ENCODE measurements around the gene HYLS1. TPM values are rescaled to one million over a fixed set of nuclear protein-coding genes. Genes with fewer than 3 reads are reported as not detected.

The HYLS1 gene
- total and polyA plus RNA-seq, 2 donors (not counting 1 experiment from before 2014, with no cell fraction given) = 6.3 to 6.8 TPM

- TF ChIP-seq CTCF (conservative IDR thresholded peaks at IDR 0.05 in 1 of 2, IDR thresholded peaks at IDR 0.05 in 1 of 2; ENCODE audit: low read depth in 1 of 2, low read length in 2 of 2) (no peak), EZH2 (IDR thresholded peaks at IDR 0.05; ENCODE audit: low read length, missing control alignments) (no peak)
- no peak for DNase-seq (ENCODE audit: low read depth in 2 of 2)
Measured at GRCh38 chr11:125945011-125945796, 57.7 kb downstream of the HYLS1 start.

DNA sequence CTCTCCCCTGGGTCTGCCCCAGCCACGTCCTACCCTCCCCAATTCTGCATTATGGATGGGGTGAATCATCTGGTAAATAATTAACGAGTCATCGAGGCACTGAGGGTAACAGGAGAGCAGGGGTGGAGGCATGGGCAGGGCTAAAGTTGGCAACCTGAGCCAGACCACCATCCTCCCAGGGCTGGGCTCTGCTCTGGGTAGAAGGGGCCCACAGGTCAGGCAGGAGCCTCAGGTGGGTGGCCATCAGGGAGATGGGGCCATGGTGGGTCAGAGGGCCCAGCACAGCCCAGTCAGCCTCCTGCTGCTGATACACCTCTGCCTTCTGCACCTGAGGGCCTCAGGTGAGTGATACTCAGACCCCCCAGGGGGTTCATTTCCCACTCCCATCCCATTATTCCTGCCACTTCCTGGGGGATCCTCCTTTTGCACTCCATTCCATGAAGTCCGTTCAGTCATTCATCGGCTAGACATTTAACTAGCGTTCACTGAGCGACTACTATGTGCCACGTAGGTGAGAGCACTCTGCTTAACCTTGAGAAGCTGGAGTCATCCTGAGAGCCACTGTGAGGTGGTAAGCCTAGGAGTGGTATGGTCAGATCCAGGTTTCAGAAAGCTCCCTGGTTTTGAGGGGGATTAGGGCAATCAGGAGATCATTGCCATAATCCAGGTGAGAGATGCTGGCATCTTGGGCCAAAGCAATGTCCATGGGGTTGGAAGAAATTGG lies 58.5 kb downstream of the HYLS1 start, which contains the start of gene VSIG10L2:
TSS of gene VSIG10L2 (plus strand) at position 248 of the 724 bp plus-strand sequence. CDS start at position 260, 12 bp downstream.
- Histone ChIP-seq H3K9me3 (ENCODE audit: control insufficient read depth, insufficient read depth, low read depth, low read length) (no peaks in the 10 kb centered on the region), H3K4me3 (replicated peaks in 1 of 4; ENCODE audit: control extremely low read depth in 1 of 4, insufficient read depth in 1 of 4, low read depth in 3 of 4, low read length in 4 of 4) (no peak within 1 kb of the TSS), H3K9ac (ENCODE audit: insufficient read depth, low read length) (no peak within 1 kb of the TSS), H3K4me1 (ENCODE audit: control insufficient read depth, extremely low read depth, insufficient read depth, low read length) (no peaks in the 10 kb centered on the region), H3K36me3 (ENCODE audit: control insufficient read depth, insufficient read depth, low read length) (no peaks in the 10 kb centered on the region), H4K20me1 (ENCODE audit: control insufficient read depth, extremely low read depth, insufficient read depth, low read length) (no peaks in the 10 kb centered on the region), H3K27me3 (ENCODE audit: control insufficient read depth, insufficient read depth, low read length) (peaks cover 2% of the 10 kb centered on the region), H3K27ac (ENCODE audit: insufficient read depth, low read length) (no peak within 1 kb of the TSS), H3K79me2 (ENCODE audit: control insufficient read depth, insufficient read depth, low read length) (no peaks in the 10 kb centered on the region), H2AFZ (ENCODE audit: low read length) (no peak within 1 kb of the TSS), H3K4me2 (ENCODE audit: extremely low read depth, insufficient read depth, low read length) (no peak within 1 kb of the TSS)
- no peak for DNase-seq (ENCODE audit: low read depth in 2 of 2)
- no peak for TF ChIP-seq CTCF (conservative IDR thresholded peaks at IDR 0.05 in 1 of 2, IDR thresholded peaks at IDR 0.05 in 1 of 2; ENCODE audit: low read depth in 1 of 2, low read length in 2 of 2)
- no peak for TF ChIP-seq EZH2 (IDR thresholded peaks at IDR 0.05; ENCODE audit: low read length, missing control alignments)

More at GRCh38 chr11:125945011-125945796, 57.7 kb downstream of the HYLS1 start:
- Histone ChIP-seq H3K4me3 (replicated peaks in 1 of 4; ENCODE audit: control extremely low read depth in 1 of 4, insufficient read depth in 1 of 4, low read depth in 3 of 4, low read length in 4 of 4) (no peak overlapping the region), H3K4me2 (ENCODE audit: extremely low read depth, insufficient read depth, low read length) (no peak overlapping the region), H3K27ac (ENCODE audit: insufficient read depth, low read length) (no peak overlapping the region), H3K27me3 (ENCODE audit: control insufficient read depth, insufficient read depth, low read length) (no peaks in the 10 kb centered on the region), H3K36me3 (ENCODE audit: control insufficient read depth, insufficient read depth, low read length) (no peaks in the 10 kb centered on the region), H3K9me3 (ENCODE audit: control insufficient read depth, insufficient read depth, low read depth, low read length) (no peaks in the 10 kb centered on the region), H2AFZ (ENCODE audit: low read length) (no peak overlapping the region), H3K4me1 (ENCODE audit: control insufficient read depth, extremely low read depth, insufficient read depth, low read length) (no peaks in the 10 kb centered on the region), H3K79me2 (ENCODE audit: control insufficient read depth, insufficient read depth, low read length) (no peaks in the 10 kb centered on the region), H4K20me1 (ENCODE audit: control insufficient read depth, extremely low read depth, insufficient read depth, low read length) (no peaks in the 10 kb centered on the region), H3K9ac (ENCODE audit: insufficient read depth, low read length) (no peak overlapping the region)

- Histone ChIP-seq H3K9ac (ENCODE audit: insufficient read depth, low read length) (no peak overlapping the region), H2AFZ (ENCODE audit: low read length) (no peak overlapping the region), H3K27ac (ENCODE audit: insufficient read depth, low read length) (no peak overlapping the region), H3K36me3 (ENCODE audit: control insufficient read depth, insufficient read depth, low read length) (no peaks in the 10 kb centered on the region), H4K20me1 (ENCODE audit: control insufficient read depth, extremely low read depth, insufficient read depth, low read length) (no peaks in the 10 kb centered on the region), H3K4me2 (ENCODE audit: extremely low read depth, insufficient read depth, low read length) (no peak overlapping the region), H3K9me3 (ENCODE audit: control insufficient read depth, insufficient read depth, low read depth, low read length) (no peaks in the 10 kb centered on the region), H3K27me3 (ENCODE audit: control insufficient read depth, insufficient read depth, low read length) (peaks cover 2% of the 10 kb centered on the region), H3K79me2 (ENCODE audit: control insufficient read depth, insufficient read depth, low read length) (no peaks in the 10 kb centered on the region), H3K4me1 (ENCODE audit: control insufficient read depth, extremely low read depth, insufficient read depth, low read length) (no peaks in the 10 kb centered on the region), H3K4me3 (replicated peaks in 1 of 4; ENCODE audit: control extremely low read depth in 1 of 4, insufficient read depth in 1 of 4, low read depth in 3 of 4, low read length in 4 of 4) (no peak overlapping the region)
- TF ChIP-seq CTCF (conservative IDR thresholded peaks at IDR 0.05 in 1 of 2, IDR thresholded peaks at IDR 0.05 in 1 of 2; ENCODE audit: low read depth in 1 of 2, low read length in 2 of 2) = no peak
- no peak for TF ChIP-seq EZH2 (IDR thresholded peaks at IDR 0.05; ENCODE audit: low read length, missing control alignments)
- no peak for DNase-seq (ENCODE audit: low read depth in 2 of 2)
Measured at GRCh38 chr11:125946712-125947418, 59.4 kb downstream of the HYLS1 start.
